Measurements from ENCODE around the gene IQSEC2.
A peak's percentile ranks its signal among the peaks of the same experiment; 100 is the strongest.

The IQSEC2 gene

GRCh38 chrX:53305219-53305995, 24.0 kb upstream of the IQSEC2 start:
- DNase-seq (ENCODE audit: low spot score) = no peak

GRCh38 chrX:53303195-53303594, 21.8 kb upstream of the IQSEC2 start:
- no peak for DNase-seq (ENCODE audit: low spot score)

GRCh38 chrX:53300157-53300556, 18.8 kb upstream of the IQSEC2 start:
- DNase-seq (ENCODE audit: low spot score) = no peak

- DNase-seq (ENCODE audit: low spot score) = no peak
Observed at GRCh38 chrX:53294024-53294648, 12.8 kb upstream of the IQSEC2 start.

GRCh38 chrX:53291596-53291995, 10.2 kb upstream of the IQSEC2 start:
- DNase-seq (ENCODE audit: low spot score) = no peak

- no peak for DNase-seq (ENCODE audit: low spot score)
Observed at GRCh38 chrX:53290441-53291041, 9.2 kb upstream of the IQSEC2 start.

- DNase-seq (ENCODE audit: low spot score) = no peak
Observed at GRCh38 chrX:53288189-53288588, 6.8 kb upstream of the IQSEC2 start.

- DNase-seq (ENCODE audit: low spot score) = no peak
Observed at GRCh38 chrX:53287493-53288138, 6.2 kb upstream of the IQSEC2 start.

GRCh38 chrX:53286171-53286570, 4.8 kb upstream of the IQSEC2 start:
- no peak for DNase-seq (ENCODE audit: low spot score)

GRCh38 chrX:53285591-53285990, 4.2 kb upstream of the IQSEC2 start:
- no peak for DNase-seq (ENCODE audit: low spot score)

GRCh38 chrX:53284684-53285447, 3.5 kb upstream of the IQSEC2 start:
- DNase-seq (ENCODE audit: low spot score) = peak; percentile 36

GRCh38 chrX:53283567-53283966, 2.2 kb upstream of the IQSEC2 start:
- DNase-seq (ENCODE audit: low spot score) = no peak

- no peak for DNase-seq (ENCODE audit: low spot score)
Observed at GRCh38 chrX:53283099-53283498, 1.7 kb upstream of the IQSEC2 start.

- no peak for DNase-seq (ENCODE audit: low spot score)
Observed at GRCh38 chrX:53281963-53282695, 745 bp upstream of the IQSEC2 start.

- no peak for DNase-seq (ENCODE audit: low spot score)
Observed at GRCh38 chrX:53280331-53281320, 758 bp downstream of the IQSEC2 start.

GRCh38 chrX:53279296-53280237, 1.8 kb downstream of the IQSEC2 start:
- DNase-seq (ENCODE audit: low spot score) = no peak

GRCh38 chrX:53272808-53273337, 8.5 kb downstream of the IQSEC2 start:
- DNase-seq (ENCODE audit: low spot score) = no peak

GRCh38 chrX:53269536-53270107, 11.8 kb downstream of the IQSEC2 start:
- no peak for DNase-seq (ENCODE audit: low spot score)

All from kidney capillary endothelial cell (primary cell).